HCT116 (cell line): ENCODE data around the gene ZPR1. TPM values are rescaled to one million over a fixed set of nuclear protein-coding genes. Genes with fewer than 3 reads are reported as not detected.

ENCODE experiments used
- ATAC-seq: fragments of 200-7000 bp; cut with Tn5 transposase; 2 replicates; pipeline ENCODE4 v1.9.1; 2020; ENCODE audit warnings: mild to moderate bottlenecking, moderate library complexity
- BruUV-seq: library from RNA; stranded (reverse); fragments of 400-500 nt; replicated peaks from 2 replicates; lab custom pipeline; 2021; lab: Mats Ljungman, UMichigan
- CTCF ChIA-PET: fragments of 300-600 bp; sonication (Branson Sonifier 250); formaldehyde crosslinking; loops from one replicate; lab custom pipeline; 2021; ENCODE audit warnings: antibody characterized with exemption; lab: Charles Lee
- POLR2A ChIA-PET: fragments of 300-600, 350-600 bp; sonication (Branson Sonifier 250); formaldehyde crosslinking; loops from one replicate; lab custom pipeline; 2021; ENCODE audit warnings: antibody characterized with exemption; lab: Charles Lee
- RAD21 ChIA-PET, 2 experiments: fragments of 300-600 bp; sonication (Branson Sonifier 250); formaldehyde crosslinking; loops; one replicate each; lab custom pipeline; 2023; ENCODE audit warnings: low total read pairs in 2 of 2; ENCODE audit not compliant: uncharacterized antibody in 2 of 2, unreplicated experiment in 2 of 2, low non-redundant PET in 1 of 2; lab: Charles Lee
- DNase-seq: peaks from one replicate; pipeline ENCODE4 v3.0.0-alpha.2; 2010; ENCODE audit warnings: low read depth, low spot score
- H2AFZ ChIP-seq: fragments of 200-600 bp; shearing (Covaris generic), sonication (generic); 2 replicates; pipeline ENCODE4 v1.6.1; 2017; ENCODE audit warnings: low read depth, mixed run types, mixed read lengths, antibody characterized with exemption, low read length; ENCODE audit not compliant: poor library complexity, severe bottlenecking
- H3K27ac ChIP-seq: 2 replicates; pipeline ENCODE4 v1.5.1; 2012; ENCODE audit warnings: low read depth, low read length
- H3K27me3 ChIP-seq: fragments of 200-600 bp; sonication (generic); 2 replicates; pipeline ENCODE4 v1.6.1; 2016; ENCODE audit warnings: mixed run types, low read length, mixed read lengths; ENCODE audit not compliant: insufficient read depth
- H3K36me3 ChIP-seq, 2 experiments: fragments of 200-500 bp in 1 of 2; fragments of 200-600 bp in 1 of 2; sonication (Bioruptor generic) in 1 of 2; sonication (generic) in 1 of 2; 2 replicates each; pipeline versions ENCODE4 v1.5.1 to v1.6.1; 2014 to 2016; ENCODE audit warnings: low read length in 2 of 2, inconsistent platforms in 1 of 2, mixed read lengths in 1 of 2, mixed run types in 1 of 2; ENCODE audit not compliant: insufficient read depth in 2 of 2, control insufficient read depth in 1 of 2
- H3K4me1 ChIP-seq, 2 experiments: fragments of 200-600 bp in 1 of 2; sonication (generic) in 1 of 2; 2 replicates each; pipeline versions ENCODE4 v1.5.1 to v1.6.1; 2012 to 2017; ENCODE audit warnings: low read length in 2 of 2, inconsistent platforms in 1 of 2, mild to moderate bottlenecking in 1 of 2, mixed read lengths in 1 of 2, mixed run types in 1 of 2, moderate library complexity in 1 of 2; ENCODE audit not compliant: insufficient read depth in 2 of 2, control insufficient read depth in 1 of 2
- H3K4me2 ChIP-seq: fragments of 200-600 bp; sonication (generic); 2 replicates; pipeline ENCODE4 v1.6.1; 2017; ENCODE audit warnings: mixed run types, low read length, mixed read lengths
- H3K4me3 ChIP-seq, 2 experiments: fragments of 200-600 bp in 1 of 2; sonication (generic) in 1 of 2; replicated peaks in 1 of 2; 2 replicates each; pipeline ENCODE4 v1.5.1; 2011 to 2016; ENCODE audit warnings: low read length in 2 of 2, control low read depth in 1 of 2, low read depth in 1 of 2, mild to moderate bottlenecking in 1 of 2, mixed read lengths in 1 of 2, mixed run types in 1 of 2
- H3K79me2 ChIP-seq: fragments of 200-600 bp; sonication (generic); 2 replicates; pipeline ENCODE4 v1.6.1; 2017; ENCODE audit warnings: mild to moderate bottlenecking, mixed run types, low read length, moderate library complexity, mixed read lengths; ENCODE audit not compliant: insufficient read depth
- H3K9ac ChIP-seq: fragments of 200-600 bp; sonication (generic); 2 replicates; pipeline ENCODE4 v1.6.1; 2016; ENCODE audit warnings: low read length, mixed read lengths
- H3K9me2 ChIP-seq: fragments of 200-600 bp; sonication (generic), shearing (Covaris generic); 2 replicates; pipeline ENCODE4 v1.6.1; 2017; ENCODE audit warnings: mixed run types, mild to moderate bottlenecking, moderate library complexity; ENCODE audit not compliant: insufficient read depth
- H3K9me3 ChIP-seq, 2 experiments: fragments of 200-500 bp in 1 of 2; fragments of 200-600 bp in 1 of 2; sonication (Bioruptor generic) in 1 of 2; sonication (generic) in 1 of 2; 2 replicates each; pipeline ENCODE4 v1.6.1; 2014 to 2017; ENCODE audit warnings: low read length in 2 of 2, mixed read lengths in 2 of 2, inconsistent platforms in 1 of 2, low read depth in 1 of 2, mild to moderate bottlenecking in 1 of 2, mixed run types in 1 of 2, moderate library complexity in 1 of 2; ENCODE audit not compliant: control insufficient read depth in 1 of 2, insufficient read depth in 1 of 2
- H4K20me1 ChIP-seq: fragments of 200-600 bp; sonication (generic), shearing (Covaris generic); 2 replicates; pipeline ENCODE4 v1.6.1; 2017; ENCODE audit warnings: mixed run types, mild to moderate bottlenecking, moderate library complexity; ENCODE audit not compliant: insufficient read depth
- CEBPB ChIP-seq: IDR thresholded peaks from 2 replicates; pipeline ENCODE4 v1.6.1; 2012; ENCODE audit warnings: low read depth
- EGR1 ChIP-seq: IDR thresholded peaks from 2 replicates; pipeline ENCODE4 v1.6.1; 2012; ENCODE audit warnings: low read depth
- EZH2 ChIP-seq: fragments of 200-600 bp; sonication (generic); IDR thresholded peaks from 2 replicates; pipeline ENCODE4 v1.6.1; 2017; ENCODE audit warnings: antibody characterized with exemption, mixed run types
- FOSL1 ChIP-seq: IDR thresholded peaks from 2 replicates; pipeline ENCODE4 v1.6.1; 2012; ENCODE audit warnings: low read depth
- SRF ChIP-seq: IDR thresholded peaks from 2 replicates; pipeline ENCODE4 v1.6.1; 2012; ENCODE audit warnings: low read depth
- YY1 ChIP-seq: IDR thresholded peaks from 2 replicates; pipeline ENCODE4 v1.6.1; 2011; ENCODE audit warnings: low read length, low read depth, moderate library complexity, mild to moderate bottlenecking; ENCODE audit not compliant: insufficient replicate concordance; ENCODE audit errors: extremely low read depth
- intact Hi-C: fragments of 100-400 bp; cut with micrococcal nuclease; formaldehyde crosslinking; loops from 2 replicates; pipeline ENCODE4 v1.10.0; 2022
- total RNA-seq: library from RNA; stranded (reverse); gene quantifications from one replicate; pipeline ENCODE4 v1.2.1, GENCODE V29; 2021; ENCODE audit not compliant: unreplicated experiment
- TF ChIP-seq, protein P1 (sequence below): IDR thresholded peaks from 2 replicates; pipeline ENCODE4 v1.6.1; 2012; ENCODE audit warnings: low read depth

Gene ZPR1
- total RNA-seq, 1 experiment from 2014 or later = 56.3 TPM

DNA sequence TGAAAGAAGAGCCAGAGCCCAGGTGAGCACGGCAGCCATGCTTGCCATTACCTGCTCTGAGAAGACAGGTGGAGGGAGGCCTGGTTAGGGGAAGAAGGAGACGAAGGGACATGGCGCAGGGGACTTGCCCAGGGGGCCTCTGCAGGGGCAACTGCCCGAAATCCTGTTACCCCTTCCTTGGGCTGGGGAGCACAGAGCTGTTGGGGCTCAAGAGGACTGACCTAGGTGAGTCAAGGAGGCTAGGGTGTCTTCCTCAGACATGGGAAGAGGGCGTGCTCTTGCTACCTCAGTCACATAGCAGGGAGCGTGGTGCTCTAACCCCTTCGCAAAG is 4.0 kb upstream of the ZPR1 start, which contains the start of gene APOA5:
TSS of gene APOA5 (minus strand) at position 67 of the 331 bp plus-strand sequence. CDS start at position 48, 19 bp downstream.
- POLR2A ChIA-PET = interaction anchor here (0.6 to 1.4 kb wide), 2 partner anchors 44 to 307 kb away, joined by 5 to 9 read pairs; partner anchors contain the start of gene SIK3
- peak within 1 kb of the TSS; percentile 57 for H2AFZ ChIP-seq

More for the DNA sequence above, 4.0 kb upstream of the ZPR1 start, which contains the start of gene APOA5:
- ChIA-PET RAD21 (interaction anchor here (0.9 to 1.1 kb wide), 4 partner anchors 44 to 435 kb away, joined by 3 to 14 read pairs (median 6); no protein-coding TSS in a partner anchor), CTCF (interaction anchor here (0.6 to 2.9 kb wide), 23 partner anchors 8 to 435 kb away, joined by 3 to 58 read pairs (median 4); partner anchors contain the start of genes APOA1, PAFAH1B2 and SIK3)
- Histone ChIP-seq H3K79me2 (peaks cover 11% of the 10 kb centered on the region), H3K4me1 (peaks cover 10 to 35% of the 10 kb centered on the region in 2 experiments), H4K20me1 (no peaks in the 10 kb centered on the region), H3K4me3 (no peak within 1 kb of the TSS), H3K9ac (no peak within 1 kb of the TSS), H3K9me3 (no peaks in the 10 kb centered on the region), H3K27ac (no peak within 1 kb of the TSS), H3K9me2 (no peaks in the 10 kb centered on the region), H3K36me3 (no peaks in the 10 kb centered on the region), H3K4me2 (peak within 1 kb of the TSS; percentile 31; the same call in 1 of the 2 replicates), H3K27me3 (no peaks in the 10 kb centered on the region)
- DNase-seq (no peak), ATAC-seq (no peak)
- intact Hi-C loops = loop anchor here (1.0 to 5.0 kb wide), 3 partner anchors 45 to 436 kb away; no protein-coding TSS in a partner anchor
- no TSS peak for BruUV-seq
- TF ChIP-seq EGR1 (no peak), CEBPB (no peak), EZH2 (no peak), FOSL1 (no peak), SRF (no peak), YY1 (no peak)
- TF ChIP-seq, protein P1, sequence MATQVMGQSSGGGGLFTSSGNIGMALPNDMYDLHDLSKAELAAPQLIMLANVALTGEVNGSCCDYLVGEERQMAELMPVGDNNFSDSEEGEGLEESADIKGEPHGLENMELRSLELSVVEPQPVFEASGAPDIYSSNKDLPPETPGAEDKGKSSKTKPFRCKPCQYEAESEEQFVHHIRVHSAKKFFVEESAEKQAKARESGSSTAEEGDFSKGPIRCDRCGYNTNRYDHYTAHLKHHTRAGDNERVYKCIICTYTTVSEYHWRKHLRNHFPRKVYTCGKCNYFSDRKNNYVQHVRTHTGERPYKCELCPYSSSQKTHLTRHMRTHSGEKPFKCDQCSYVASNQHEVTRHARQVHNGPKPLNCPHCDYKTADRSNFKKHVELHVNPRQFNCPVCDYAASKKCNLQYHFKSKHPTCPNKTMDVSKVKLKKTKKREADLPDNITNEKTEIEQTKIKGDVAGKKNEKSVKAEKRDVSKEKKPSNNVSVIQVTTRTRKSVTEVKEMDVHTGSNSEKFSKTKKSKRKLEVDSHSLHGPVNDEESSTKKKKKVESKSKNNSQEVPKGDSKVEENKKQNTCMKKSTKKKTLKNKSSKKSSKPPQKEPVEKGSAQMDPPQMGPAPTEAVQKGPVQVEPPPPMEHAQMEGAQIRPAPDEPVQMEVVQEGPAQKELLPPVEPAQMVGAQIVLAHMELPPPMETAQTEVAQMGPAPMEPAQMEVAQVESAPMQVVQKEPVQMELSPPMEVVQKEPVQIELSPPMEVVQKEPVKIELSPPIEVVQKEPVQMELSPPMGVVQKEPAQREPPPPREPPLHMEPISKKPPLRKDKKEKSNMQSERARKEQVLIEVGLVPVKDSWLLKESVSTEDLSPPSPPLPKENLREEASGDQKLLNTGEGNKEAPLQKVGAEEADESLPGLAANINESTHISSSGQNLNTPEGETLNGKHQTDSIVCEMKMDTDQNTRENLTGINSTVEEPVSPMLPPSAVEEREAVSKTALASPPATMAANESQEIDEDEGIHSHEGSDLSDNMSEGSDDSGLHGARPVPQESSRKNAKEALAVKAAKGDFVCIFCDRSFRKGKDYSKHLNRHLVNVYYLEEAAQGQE = no peak
